Fibroblast of the aortic adventitia (primary cell): ENCODE results near the gene USP24. TPM values are rescaled to one million over a fixed set of nuclear protein-coding genes. Genes with fewer than 3 reads are reported as not detected.
"Not testable (repeated sequence)": the region's sequence is repeated elsewhere in the genome, so short reads cannot be mapped to it uniquely, and the experiment has no call there.

ENCODE experiments used
- DNase-seq: peaks from one replicate; pipeline ENCODE4 v3.0.0-alpha.2; 2010; ENCODE audit warnings: low read depth
- H3K4me3 ChIP-seq: 2 replicates; pipeline ENCODE4 v1.5.1; 2011; ENCODE audit warnings: low read depth, mild to moderate bottlenecking, control low read depth, low read length, moderate library complexity
- CTCF ChIP-seq: IDR thresholded peaks from 2 replicates; pipeline ENCODE4 v1.5.1; 2011; ENCODE audit warnings: mild to moderate bottlenecking, low read length, control low read depth, inconsistent platforms; ENCODE audit not compliant: insufficient read depth
- total RNA-seq: library from RNA; depleted of rRNA; stranded (reverse); fragments of >200 nt; gene quantifications from 2 replicates; pipeline ENCODE4 v1.2.3, GENCODE V29; 2012; ENCODE audit warnings: low replicate concordance

Gene USP24
- total RNA-seq, 1 donor = 44.8 TPM

- DNase-seq = no peak
- H3K4me3 ChIP-seq = no peak overlapping the region
- TF ChIP-seq CTCF = no peak
Measured at GRCh38 chr1:55232448-55233144, 17.4 kb upstream of the USP24 start.

GRCh38 chr1:55231745-55232144 is 16.6 kb upstream of the USP24 start:
- TF ChIP-seq CTCF = no peak
- H3K4me3 ChIP-seq = no peak overlapping the region

GRCh38 chr1:55230659-55231058 is 15.5 kb upstream of the USP24 start:
- H3K4me3 ChIP-seq = no peak overlapping the region

More at GRCh38 chr1:55231745-55232144, 16.6 kb upstream of the USP24 start:
- DNase-seq = no peak

GRCh38 chr1:55229726-55230125 is 14.6 kb upstream of the USP24 start:
- not testable (repeated sequence) for DNase-seq, H3K4me3 ChIP-seq

More at GRCh38 chr1:55230659-55231058, 15.5 kb upstream of the USP24 start:
- no peak for TF ChIP-seq CTCF
- DNase-seq = no peak

GRCh38 chr1:55225228-55225627 is 10.1 kb upstream of the USP24 start:
- DNase-seq = no peak
- TF ChIP-seq CTCF = no peak
- no peak overlapping the region for H3K4me3 ChIP-seq

- DNase-seq = no peak
- H3K4me3 ChIP-seq = no peak overlapping the region
- no peak for TF ChIP-seq CTCF
Measured at GRCh38 chr1:55224729-55225128, 9.6 kb upstream of the USP24 start.

- DNase-seq = no peak
- no peak for TF ChIP-seq CTCF
- no peak overlapping the region for H3K4me3 ChIP-seq
Measured at GRCh38 chr1:55222152-55222551, 7.0 kb upstream of the USP24 start.
